IMR-90 (cell line): Measurements from ENCODE around the gene NME1.

Source experiments
- BHLHE40 ChIP-seq: fragments of 150-350 bp; IDR thresholded peaks from 2 replicates; pipeline ENCODE4 v1.6.1; 2016; ENCODE audit warnings: mild to moderate bottlenecking, low read depth, low read length
- CEBPB ChIP-seq: IDR thresholded peaks from 2 replicates; pipeline ENCODE4 v1.6.1; 2012; ENCODE audit warnings: low read depth, low read length, improper control_type of control experiment
- CHD1 ChIP-seq: IDR thresholded peaks from 2 replicates; pipeline ENCODE4 v1.6.1; 2012; ENCODE audit warnings: low read depth, low read length, improper control_type of control experiment
- FOS ChIP-seq: fragments of 150-350 bp; IDR thresholded peaks from 2 replicates; pipeline ENCODE4 v1.6.1; 2016; ENCODE audit warnings: low read depth, low read length
- MAFK ChIP-seq: IDR thresholded peaks from 2 replicates; pipeline ENCODE4 v1.6.1; 2012; ENCODE audit warnings: low read depth, low read length, improper control_type of control experiment
- MAZ ChIP-seq: IDR thresholded peaks from 2 replicates; pipeline ENCODE4 v1.6.1; 2012; ENCODE audit warnings: low read depth, mild to moderate bottlenecking, low read length, improper control_type of control experiment, moderate library complexity, borderline replicate concordance
- MXI1 ChIP-seq: IDR thresholded peaks from 2 replicates; pipeline ENCODE4 v1.6.1; 2012; ENCODE audit warnings: low read depth, mild to moderate bottlenecking, low read length, moderate library complexity, borderline replicate concordance
- NFE2L2 ChIP-seq: fragments of 150-350 bp; IDR thresholded peaks from 2 replicates; pipeline ENCODE4 v1.6.1; 2016; ENCODE audit warnings: low read depth, mild to moderate bottlenecking, low read length
- POLR2A ChIP-seq: IDR thresholded peaks from 2 replicates; pipeline ENCODE4 v1.6.1; 2012; ENCODE audit warnings: mild to moderate bottlenecking, low read depth, low read length
- RAD21 ChIP-seq: IDR thresholded peaks from 2 replicates; pipeline ENCODE4 v1.6.1; 2012; ENCODE audit warnings: low read length, improper control_type of control experiment
- RCOR1 ChIP-seq: IDR thresholded peaks from 2 replicates; pipeline ENCODE4 v1.6.1; 2012; ENCODE audit warnings: mild to moderate bottlenecking, low read length, improper control_type of control experiment; ENCODE audit not compliant: insufficient replicate concordance
- RFX5 ChIP-seq: IDR thresholded peaks from 2 replicates; pipeline ENCODE4 v1.8.0; 2012; ENCODE audit warnings: low read depth, mild to moderate bottlenecking, low read length, moderate library complexity
- SMC3 ChIP-seq: fragments of 150-350 bp; IDR thresholded peaks from 2 replicates; pipeline ENCODE4 v1.6.1; 2016; ENCODE audit warnings: low read depth, mild to moderate bottlenecking, antibody characterized with exemption, low read length, moderate library complexity
- TF ChIP-seq, protein P1 (sequence below): conservative IDR thresholded peaks from 2 replicates; pipeline ENCODE4 v1.5.1; 2012; ENCODE audit warnings: mild to moderate bottlenecking, low read depth, low read length, improper control_type of control experiment

DNA sequence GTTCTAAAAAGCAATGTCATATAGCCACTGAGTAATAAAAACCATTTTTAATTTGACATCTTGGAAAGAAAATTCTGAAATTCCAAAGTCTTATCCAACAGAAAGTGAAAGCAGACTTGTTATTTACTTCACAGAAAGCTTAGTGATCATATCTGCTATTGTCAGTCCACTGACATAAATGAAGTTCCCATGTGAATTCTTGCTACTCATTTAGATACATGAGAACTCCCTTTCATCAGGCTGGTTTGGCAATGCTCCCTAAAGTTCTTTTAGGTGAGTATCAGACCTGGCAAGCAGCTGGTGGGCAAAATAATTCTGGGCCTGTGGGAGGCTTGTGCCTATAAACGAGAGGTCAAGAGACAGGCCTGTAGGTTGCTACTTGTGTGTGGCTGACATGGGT is 36.3 kb downstream of the NME1 start:
- TF ChIP-seq, protein P1, sequence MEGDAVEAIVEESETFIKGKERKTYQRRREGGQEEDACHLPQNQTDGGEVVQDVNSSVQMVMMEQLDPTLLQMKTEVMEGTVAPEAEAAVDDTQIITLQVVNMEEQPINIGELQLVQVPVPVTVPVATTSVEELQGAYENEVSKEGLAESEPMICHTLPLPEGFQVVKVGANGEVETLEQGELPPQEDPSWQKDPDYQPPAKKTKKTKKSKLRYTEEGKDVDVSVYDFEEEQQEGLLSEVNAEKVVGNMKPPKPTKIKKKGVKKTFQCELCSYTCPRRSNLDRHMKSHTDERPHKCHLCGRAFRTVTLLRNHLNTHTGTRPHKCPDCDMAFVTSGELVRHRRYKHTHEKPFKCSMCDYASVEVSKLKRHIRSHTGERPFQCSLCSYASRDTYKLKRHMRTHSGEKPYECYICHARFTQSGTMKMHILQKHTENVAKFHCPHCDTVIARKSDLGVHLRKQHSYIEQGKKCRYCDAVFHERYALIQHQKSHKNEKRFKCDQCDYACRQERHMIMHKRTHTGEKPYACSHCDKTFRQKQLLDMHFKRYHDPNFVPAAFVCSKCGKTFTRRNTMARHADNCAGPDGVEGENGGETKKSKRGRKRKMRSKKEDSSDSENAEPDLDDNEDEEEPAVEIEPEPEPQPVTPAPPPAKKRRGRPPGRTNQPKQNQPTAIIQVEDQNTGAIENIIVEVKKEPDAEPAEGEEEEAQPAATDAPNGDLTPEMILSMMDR = no peak
- TF ChIP-seq RCOR1 (no peak), POLR2A (no peak), FOS (no peak), MAZ (no peak), CEBPB (no peak), RAD21 (no peak), NFE2L2 (no peak), SMC3 (no peak), RFX5 (no peak), MXI1 (no peak), BHLHE40 (no peak), CHD1 (no peak), MAFK (no peak)
